IMR-90 (cell line): ENCODE results near the gene RGS3. TPM values are rescaled to one million over a fixed set of nuclear protein-coding genes. Genes with fewer than 3 reads are reported as not detected.

Experiments
- ATAC-seq: fragments of 200-7000 bp; cut with Tn5 transposase; 2 replicates; pipeline ENCODE4 v1.9.1; 2020; ENCODE audit warnings: low read depth, mild to moderate bottlenecking, moderate library complexity
- BruUV-seq: library from RNA; stranded (reverse); fragments of 400-500 nt; replicated peaks from 2 replicates; lab custom pipeline; 2021; lab: Mats Ljungman, UMichigan
- CTCF ChIA-PET: fragments of 300-600 bp; formaldehyde crosslinking; extraction: SDS; loops from one replicate; lab custom pipeline; 2021; ENCODE audit warnings: antibody characterized with exemption; lab: Yijun Ruan, JAX
- POLR2A ChIA-PET: fragments of 300-600 bp; sonication (Branson Sonifier 250); formaldehyde crosslinking; loops from one replicate; lab custom pipeline; 2022; ENCODE audit warnings: antibody characterized with exemption; ENCODE audit not compliant: unreplicated experiment; lab: Charles Lee
- DNase-seq: peaks from one replicate; pipeline ENCODE4 v3.0.0; 2013
- H2AFZ ChIP-seq: replicated peaks from 2 replicates; pipeline ENCODE3; 2013; ENCODE audit warnings: low read length, mild to moderate bottlenecking; ENCODE audit not compliant: poor library complexity
- H2AK5ac ChIP-seq: 2 replicates; pipeline ENCODE4 v1.6.1; 2013; ENCODE audit warnings: low read depth, low read length, inconsistent platforms
- H2AK9ac ChIP-seq: replicated peaks from 2 replicates; pipeline ENCODE3; 2013; ENCODE audit warnings: mild to moderate bottlenecking, low read depth, low read length, moderate library complexity; ENCODE audit not compliant: poor library complexity
- H2BK120ac ChIP-seq: 2 replicates; pipeline ENCODE4 v1.6.1; 2013; ENCODE audit warnings: low read depth, low read length, inconsistent platforms
- H2BK15ac ChIP-seq: 3 replicates; pipeline ENCODE4 v1.6.1; 2013; ENCODE audit warnings: low read depth, low read length, inconsistent platforms
- H2BK20ac ChIP-seq: 2 replicates; pipeline ENCODE4 v1.6.1; 2013; ENCODE audit warnings: low read depth, mild to moderate bottlenecking, inconsistent platforms, low read length, moderate library complexity
- H2BK5ac ChIP-seq: 2 replicates; pipeline ENCODE4 v1.6.1; 2013; ENCODE audit warnings: mild to moderate bottlenecking, low read depth, low read length, inconsistent platforms; ENCODE audit not compliant: poor library complexity, severe bottlenecking
- H3K14ac ChIP-seq: replicated peaks from 2 replicates; pipeline ENCODE4 v1.6.1; 2013; ENCODE audit warnings: low read depth, low read length, inconsistent platforms
- H3K18ac ChIP-seq: 2 replicates; pipeline ENCODE4 v1.6.1; 2013; ENCODE audit warnings: low read depth, low read length, control low read depth
- H3K23ac ChIP-seq: 2 replicates; pipeline ENCODE4 v1.6.1; 2013; ENCODE audit warnings: low read depth, low read length, inconsistent platforms
- H3K27ac ChIP-seq: 2 replicates; pipeline ENCODE4 v1.5.1; 2013; ENCODE audit warnings: mild to moderate bottlenecking, control low read depth, low read length; ENCODE audit not compliant: insufficient read depth
- H3K27me3 ChIP-seq: 2 replicates; pipeline ENCODE4 v1.6.1; 2013; ENCODE audit warnings: low read length; ENCODE audit not compliant: control insufficient read depth, insufficient read depth
- H3K36me3 ChIP-seq: 2 replicates; pipeline ENCODE4 v1.6.1; 2013; ENCODE audit warnings: low read length, mixed read lengths; ENCODE audit not compliant: control insufficient read depth, insufficient read depth
- H3K4ac ChIP-seq: 2 replicates; pipeline ENCODE4 v1.6.1; 2013; ENCODE audit warnings: low read depth, low read length, inconsistent platforms
- H3K4me1 ChIP-seq: 2 replicates; pipeline ENCODE4 v1.6.1; 2013; ENCODE audit warnings: low read length, mixed read lengths; ENCODE audit not compliant: control insufficient read depth, insufficient read depth
- H3K4me2 ChIP-seq: 2 replicates; pipeline ENCODE4 v1.6.1; 2013; ENCODE audit warnings: low read depth, mild to moderate bottlenecking, control low read depth, low read length, moderate library complexity
- H3K4me3 ChIP-seq: 2 replicates; pipeline ENCODE4 v1.5.1; 2013; ENCODE audit warnings: low read depth, mild to moderate bottlenecking, control low read depth, low read length, moderate library complexity; ENCODE audit not compliant: insufficient read depth
- H3K56ac ChIP-seq: 2 replicates; pipeline ENCODE4 v1.6.1; 2013; ENCODE audit warnings: low read length, inconsistent platforms; ENCODE audit not compliant: insufficient read depth; ENCODE audit errors: extremely low read depth
- H3K79me1 ChIP-seq, 2 experiments: 2 replicates each; pipeline ENCODE4 v1.6.1; 2013; ENCODE audit warnings: low read length in 2 of 2, inconsistent platforms in 1 of 2, low read depth in 1 of 2
- H3K9ac ChIP-seq: 2 replicates; pipeline ENCODE4 v1.6.1; 2013; ENCODE audit warnings: low read depth, low read length, control low read depth
- H3K9me1 ChIP-seq: 2 replicates; pipeline ENCODE4 v1.6.1; 2013; ENCODE audit warnings: low read length, inconsistent platforms; ENCODE audit not compliant: insufficient read depth
- H3K9me3 ChIP-seq: 2 replicates; pipeline ENCODE4 v1.6.1; 2013; ENCODE audit warnings: low read length; ENCODE audit not compliant: control insufficient read depth, insufficient read depth
- H4K20me1 ChIP-seq: 2 replicates; pipeline ENCODE4 v1.6.1; 2013; ENCODE audit warnings: low read length, inconsistent platforms; ENCODE audit not compliant: insufficient read depth
- H4K5ac ChIP-seq: 2 replicates; pipeline ENCODE4 v1.6.1; 2013; ENCODE audit warnings: mild to moderate bottlenecking, low read depth, low read length, control low read depth
- H4K8ac ChIP-seq, 2 experiments: 2 replicates each; pipeline ENCODE4 v1.6.1; 2013; ENCODE audit warnings: low read depth in 2 of 2, low read length in 2 of 2, control low read depth in 1 of 2, inconsistent platforms in 1 of 2
- H4K91ac ChIP-seq: 2 replicates; pipeline ENCODE4 v1.6.1; 2013; ENCODE audit warnings: low read depth, low read length, inconsistent platforms; ENCODE audit not compliant: insufficient read depth
- FOS ChIP-seq: fragments of 150-350 bp; IDR thresholded peaks from 2 replicates; pipeline ENCODE4 v1.6.1; 2016; ENCODE audit warnings: low read depth, low read length
- MAFK ChIP-seq: IDR thresholded peaks from 2 replicates; pipeline ENCODE4 v1.6.1; 2012; ENCODE audit warnings: low read depth, low read length, improper control_type of control experiment
- NFE2L2 ChIP-seq: fragments of 150-350 bp; IDR thresholded peaks from 2 replicates; pipeline ENCODE4 v1.6.1; 2016; ENCODE audit warnings: low read depth, mild to moderate bottlenecking, low read length
- POLR2A ChIP-seq: IDR thresholded peaks from 2 replicates; pipeline ENCODE4 v1.6.1; 2012; ENCODE audit warnings: mild to moderate bottlenecking, low read depth, low read length
- RCOR1 ChIP-seq: IDR thresholded peaks from 2 replicates; pipeline ENCODE4 v1.6.1; 2012; ENCODE audit warnings: mild to moderate bottlenecking, low read length, improper control_type of control experiment; ENCODE audit not compliant: insufficient replicate concordance
- WGBS, 2 experiments: methylation state at CpG; one replicate each; pipeline versions ENCODE4 v1.1.5 to v1.1.7; 2013; ENCODE audit warnings: missing lambda C conversion rate in 2 of 2; ENCODE audit not compliant: insufficient read length in 1 of 2; ENCODE audit errors: extremely low coverage in 2 of 2; 5-methylcytosine and 5-hydroxymethylcytosine counted together
- dilution Hi-C: fragments of 300-500 bp; cut with HindIII; formaldehyde crosslinking; loops from one replicate; pipeline ENCODE4 v1.14.3; 2018; ENCODE audit warnings: low sequenced_read_pairs; ENCODE audit not compliant: unreplicated experiment
- in situ Hi-C: fragments of 300-500 bp; cut with MboI; formaldehyde crosslinking; loops from 3 replicates; pipeline ENCODE4 v1.14.3; 2019; ENCODE audit warnings: low sequenced_read_pairs, inconsistent platforms, mixed read lengths
- intact Hi-C: fragments of 100-400 bp; cut with micrococcal nuclease; formaldehyde crosslinking; loops from 2 replicates; pipeline ENCODE4 v1.10.0; 2022
- polyA plus RNA-seq, 3 experiments: library from polyadenylated mRNA; depleted of rRNA; stranded (reverse); fragments of >200 nt; gene quantifications; 2 replicates each; pipeline ENCODE4 v1.2.3, GENCODE V29; 2012; ENCODE audit warnings: low replicate concordance in 1 of 3
- total RNA-seq: library from RNA; depleted of rRNA; stranded (reverse); fragments of >200 nt; gene quantifications from 2 replicates; pipeline ENCODE4 v1.2.3, GENCODE V29; 2012
- TF ChIP-seq, protein P1 (sequence below): conservative IDR thresholded peaks from 2 replicates; pipeline ENCODE4 v1.5.1; 2012; ENCODE audit warnings: mild to moderate bottlenecking, low read depth, low read length, improper control_type of control experiment
- TF ChIP-seq, protein P2 (sequence below): fragments of 150-350 bp; IDR thresholded peaks from 2 replicates; pipeline ENCODE4 v1.6.1; 2017; ENCODE audit warnings: mild to moderate bottlenecking, antibody characterized with exemption, low read length, low read depth

Gene RGS3
- total and polyA plus RNA-seq, 2 of the 4 experiments (the other 2 are of a cell fraction): 51.8 to 65.6 TPM

GRCh38 chr9:113492343-113493202 is 29.0 kb downstream of the RGS3 start:
- Histone ChIP-seq H3K36me3 (no peaks in the 10 kb centered on the region), H4K91ac (0 out of 2 replicates have a peak overlapping the region, but pooled peaks have one; percentile 37), H2AFZ (peak overlapping the region; percentile 81), H3K27ac (no peak overlapping the region), H4K20me1 (no peaks in the 10 kb centered on the region), H3K4me3 (no peak overlapping the region), H4K5ac (no peak overlapping the region), H2AK9ac (peak overlapping the region; percentile 68), H3K9ac (no peak overlapping the region), H3K4me2 (peak overlapping the region; percentile 0; the same call in 1 of the 2 replicates), H4K8ac (peak overlapping the region in 1 of 2 experiments; percentile 22; a peak in 2 of 4 replicates), H3K27me3 (no peaks in the 10 kb centered on the region), H3K9me3 (no peaks in the 10 kb centered on the region), H3K4me1 (peaks cover 14% of the 10 kb centered on the region), H3K79me1 (no peaks in the 10 kb centered on the region), H2AK5ac (peak overlapping the region; percentile 15; the same call in 1 of the 2 replicates), H3K18ac (0 out of 2 replicates have a peak overlapping the region, but pooled peaks have one; percentile 7), H2BK120ac (peak overlapping the region; percentile 14; the same call in 1 of the 2 replicates), H3K23ac (peak overlapping the region; percentile 44; the same call in 1 of the 2 replicates), H2BK15ac (peak overlapping the region; percentile 6; the same call in 1 of the 3 replicates), H3K4ac (peak overlapping the region; percentile 9), H3K9me1 (peaks cover 9% of the 10 kb centered on the region), H3K14ac (peak overlapping the region; percentile 20; the same call in 1 of the 2 replicates), H2BK5ac (no peak overlapping the region), H2BK20ac (peak overlapping the region; percentile 54; the same call in 1 of the 2 replicates), H3K56ac (no peak overlapping the region)
- ChIA-PET CTCF (no interaction called here), POLR2A (interaction anchor here (0.6 kb wide), 2 partner anchors 9 to 989 kb away, joined by 3 to 4 read pairs; no protein-coding TSS in a partner anchor)
- WGBS, 2 experiments: 8% methylated on average over 4 of the region's 11 CpGs; no CpG with 5 or more reads in 1 of the 2 experiments
- dilution Hi-C loops: no loop called here
- no peak for TF ChIP-seq NFE2L2
- TF ChIP-seq FOS: no peak
- TF ChIP-seq, protein P1, sequence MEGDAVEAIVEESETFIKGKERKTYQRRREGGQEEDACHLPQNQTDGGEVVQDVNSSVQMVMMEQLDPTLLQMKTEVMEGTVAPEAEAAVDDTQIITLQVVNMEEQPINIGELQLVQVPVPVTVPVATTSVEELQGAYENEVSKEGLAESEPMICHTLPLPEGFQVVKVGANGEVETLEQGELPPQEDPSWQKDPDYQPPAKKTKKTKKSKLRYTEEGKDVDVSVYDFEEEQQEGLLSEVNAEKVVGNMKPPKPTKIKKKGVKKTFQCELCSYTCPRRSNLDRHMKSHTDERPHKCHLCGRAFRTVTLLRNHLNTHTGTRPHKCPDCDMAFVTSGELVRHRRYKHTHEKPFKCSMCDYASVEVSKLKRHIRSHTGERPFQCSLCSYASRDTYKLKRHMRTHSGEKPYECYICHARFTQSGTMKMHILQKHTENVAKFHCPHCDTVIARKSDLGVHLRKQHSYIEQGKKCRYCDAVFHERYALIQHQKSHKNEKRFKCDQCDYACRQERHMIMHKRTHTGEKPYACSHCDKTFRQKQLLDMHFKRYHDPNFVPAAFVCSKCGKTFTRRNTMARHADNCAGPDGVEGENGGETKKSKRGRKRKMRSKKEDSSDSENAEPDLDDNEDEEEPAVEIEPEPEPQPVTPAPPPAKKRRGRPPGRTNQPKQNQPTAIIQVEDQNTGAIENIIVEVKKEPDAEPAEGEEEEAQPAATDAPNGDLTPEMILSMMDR: no peak
- TF ChIP-seq, protein P2, sequence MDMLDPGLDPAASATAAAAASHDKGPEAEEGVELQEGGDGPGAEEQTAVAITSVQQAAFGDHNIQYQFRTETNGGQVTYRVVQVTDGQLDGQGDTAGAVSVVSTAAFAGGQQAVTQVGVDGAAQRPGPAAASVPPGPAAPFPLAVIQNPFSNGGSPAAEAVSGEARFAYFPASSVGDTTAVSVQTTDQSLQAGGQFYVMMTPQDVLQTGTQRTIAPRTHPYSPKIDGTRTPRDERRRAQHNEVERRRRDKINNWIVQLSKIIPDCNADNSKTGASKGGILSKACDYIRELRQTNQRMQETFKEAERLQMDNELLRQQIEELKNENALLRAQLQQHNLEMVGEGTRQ: no peak
- no peak for TF ChIP-seq POLR2A
- TF ChIP-seq RCOR1: no peak
- no peak for TF ChIP-seq MAFK
- ATAC-seq: peak; percentile 71
- in situ Hi-C loops: no loop called here
- peak; percentile 36 for DNase-seq
- BruUV-seq: no TSS peak
- intact Hi-C loops: no loop called here
